RWPE1 (cell line): ENCODE data around the gene UBE2E1.
A peak's percentile ranks its signal among the peaks of the same experiment; 100 is the strongest.

Source experiments
- CTCF ChIA-PET: fragments of 350-600 bp; sonication (Branson Sonifier 250); formaldehyde crosslinking; extraction: SDS; loops from one replicate; lab custom pipeline; 2021; lab: Yijun Ruan, JAX
- POLR2A ChIA-PET: fragments of 400-600 bp; formaldehyde crosslinking; extraction: SDS; loops from one replicate; lab custom pipeline; 2020; ENCODE audit warnings: antibody characterized with exemption; ENCODE audit not compliant: low non-redundant PET; lab: Yijun Ruan, JAX
- DNase-seq: peaks from one replicate; pipeline ENCODE4 v3.0.0; 2012; ENCODE audit warnings: low spot score
- H3K27ac ChIP-seq: fragments of 450-650 bp; 2 replicates; pipeline ENCODE4 v1.5.1; 2017
- CTCF ChIP-seq: fragments of 450-650 bp; conservative IDR thresholded peaks from 2 replicates; pipeline ENCODE4 v1.5.1; 2017; ENCODE audit warnings: low read depth, mild to moderate bottlenecking

The UBE2E1 gene

GRCh38 chr3:23921052-23921511 is 115.3 kb downstream of the UBE2E1 start:
- H3K27ac ChIP-seq, result no peak overlapping the region
- TF ChIP-seq CTCF, result no peak
- ChIA-PET CTCF (interaction anchor here (0.7 kb wide), 1 partner anchor 52 kb away, joined by 9 read pairs; no protein-coding TSS in a partner anchor), POLR2A (no interaction called here)
- no peak for DNase-seq

- ChIA-PET POLR2A (no interaction called here), CTCF (no interaction called here)
- DNase-seq, result no peak
- no peak for TF ChIP-seq CTCF
- H3K27ac ChIP-seq, result no peak overlapping the region
Measured at GRCh38 chr3:23923786-23924185, 118.0 kb downstream of the UBE2E1 start.

- ChIA-PET CTCF (no interaction called here), POLR2A (no interaction called here)
- no peak overlapping the region for H3K27ac ChIP-seq
- no peak for DNase-seq
- no peak for TF ChIP-seq CTCF
Measured at GRCh38 chr3:23926246-23926645, 120.5 kb downstream of the UBE2E1 start.

GRCh38 chr3:23926736-23927135 is 121.0 kb downstream of the UBE2E1 start:
- ChIA-PET CTCF (no interaction called here), POLR2A (no interaction called here)
- no peak for TF ChIP-seq CTCF

GRCh38 chr3:23928524-23928923 is 122.8 kb downstream of the UBE2E1 start:
- CTCF ChIA-PET, result no interaction called here
- POLR2A ChIA-PET, result no interaction called here

More at GRCh38 chr3:23926736-23927135, 121.0 kb downstream of the UBE2E1 start:
- no peak overlapping the region for H3K27ac ChIP-seq
- no peak for DNase-seq

GRCh38 chr3:23931597-23931996 is 125.8 kb downstream of the UBE2E1 start:
- ChIA-PET POLR2A (no interaction called here), CTCF (no interaction called here)
- DNase-seq, result no peak
- no peak overlapping the region for H3K27ac ChIP-seq
- no peak for TF ChIP-seq CTCF

More at GRCh38 chr3:23928524-23928923, 122.8 kb downstream of the UBE2E1 start:
- H3K27ac ChIP-seq, result peak overlapping the region; percentile 34; the same call in 1 of the 2 replicates
- no peak for TF ChIP-seq CTCF
- DNase-seq, result no peak
